Activated CD4-positive, alpha-beta T cell treated with anti-CD3 and anti-CD28 coated beads, Interleukin-2, amount 10 ng/mL, durations not matched to agents 24 days and 14 days (primary cell): ENCODE measurements around the gene NEB. TPM values are rescaled to one million over a fixed set of nuclear protein-coding genes. Genes with fewer than 3 reads are reported as not detected.
"Not testable (repeated sequence)": the region's sequence is repeated elsewhere in the genome, so short reads cannot be mapped to it uniquely, and the experiment has no call there.

ENCODE experiments used
- DNase-seq: peaks from one replicate; pipeline ENCODE4 v3.0.0; 2022
- H3K27ac Mint-ChIP-seq: one replicate; pipeline ENCODE4 v1.8.0; 2022; ENCODE audit warnings: mild to moderate bottlenecking, mixed read lengths
- H3K27me3 Mint-ChIP-seq: one replicate; pipeline ENCODE4 v1.8.0; 2022; ENCODE audit warnings: mixed read lengths
- H3K36me3 Mint-ChIP-seq: one replicate; pipeline ENCODE4 v1.8.0; 2022; ENCODE audit warnings: low read depth, mild to moderate bottlenecking, mixed read lengths
- H3K4me1 Mint-ChIP-seq: one replicate; pipeline ENCODE4 v1.8.0; 2021; ENCODE audit warnings: mixed read lengths
- H3K4me3 Mint-ChIP-seq: one replicate; pipeline ENCODE4 v1.8.0; 2022; ENCODE audit warnings: mild to moderate bottlenecking, moderate library complexity, mixed read lengths
- H3K9me3 Mint-ChIP-seq: one replicate; pipeline ENCODE4 v1.8.0; 2021; ENCODE audit warnings: mixed read lengths
- intact Hi-C: fragments of 100-400 bp; cut with micrococcal nuclease; formaldehyde crosslinking; loops from one replicate; pipeline ENCODE4 v1.15.1; 2023
- total RNA-seq: library from RNA; stranded (reverse); gene quantifications from 2 replicates; pipeline ENCODE4 v1.2.3, GENCODE V29; 2022

NEB gene
- total RNA-seq, 1 donor from 2014 or later, result 0.02 TPM

DNA sequence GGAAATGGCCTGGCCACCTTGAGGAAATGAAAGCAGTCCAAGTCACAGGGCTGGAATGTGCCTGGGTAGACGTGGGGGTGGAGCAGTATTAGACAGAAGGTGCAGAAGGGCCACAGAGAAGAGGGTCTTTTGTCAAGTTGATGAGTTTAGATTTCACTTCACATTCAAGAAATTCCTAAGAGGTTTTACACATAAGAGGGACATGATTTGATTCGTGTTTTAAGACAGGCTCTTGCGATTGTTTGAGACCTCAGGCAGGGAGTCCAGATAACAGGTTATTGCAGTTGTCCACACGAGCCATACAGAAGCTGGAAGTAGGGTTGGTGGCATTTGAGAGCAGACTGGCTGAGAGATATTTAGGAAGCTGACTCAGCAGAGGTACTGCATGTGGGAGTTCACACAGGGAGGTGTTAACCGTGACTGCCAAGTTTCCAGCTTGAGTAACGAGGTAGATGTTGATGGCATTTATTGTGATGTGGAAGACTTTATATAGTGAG, 64.6 kb downstream of the NEB start:
- H3K27me3 Mint-ChIP-seq, result no peaks in the 10 kb centered on the region
- H3K4me3 Mint-ChIP-seq, result no peak overlapping the region
- H3K27ac Mint-ChIP-seq, result no peak overlapping the region
- no peak for DNase-seq
- no peaks in the 10 kb centered on the region for H3K36me3 Mint-ChIP-seq
- H3K9me3 Mint-ChIP-seq, result no peaks in the 10 kb centered on the region
- intact Hi-C loops, result no loop called here
- H3K4me1 Mint-ChIP-seq, result peaks cover 10% of the 10 kb centered on the region

DNA sequence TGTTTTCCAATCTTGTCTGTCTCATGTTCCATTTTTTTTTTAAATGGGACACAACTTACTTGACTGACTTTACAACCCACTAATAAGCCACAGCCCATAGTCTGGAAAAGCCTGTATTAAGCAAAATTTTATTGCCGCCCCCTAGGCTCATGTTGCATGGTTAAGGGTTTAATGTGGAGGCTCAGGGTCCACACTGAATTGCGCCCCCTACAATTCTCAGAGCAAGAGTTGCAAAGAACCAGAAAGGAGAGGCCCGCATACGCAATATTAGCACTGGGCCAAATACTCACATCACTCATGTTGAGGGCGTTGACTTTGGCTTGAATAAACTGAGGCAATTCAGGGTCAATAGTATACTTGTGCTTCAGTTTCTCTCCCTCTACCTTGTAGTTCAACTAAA, 65.5 kb downstream of the NEB start:
- H3K27me3 Mint-ChIP-seq, result no peaks in the 10 kb centered on the region
- H3K36me3 Mint-ChIP-seq, result no peaks in the 10 kb centered on the region
- no peak for DNase-seq
- peaks cover 10% of the 10 kb centered on the region for H3K4me1 Mint-ChIP-seq
- no peak overlapping the region for H3K4me3 Mint-ChIP-seq
- no peaks in the 10 kb centered on the region for H3K9me3 Mint-ChIP-seq
- no peak overlapping the region for H3K27ac Mint-ChIP-seq
- intact Hi-C loops, result no loop called here

GRCh38 chr2:151665959-151666358, 68.3 kb downstream of the NEB start:
- intact Hi-C loops, result no loop called here
- Mint-ChIP-seq H3K27ac (no peak overlapping the region), H3K27me3 (peaks cover 2% of the 10 kb centered on the region), H3K9me3 (no peaks in the 10 kb centered on the region), H3K4me1 (peaks cover 10% of the 10 kb centered on the region), H3K36me3 (no peaks in the 10 kb centered on the region), H3K4me3 (no peak overlapping the region)
- no peak for DNase-seq

DNA sequence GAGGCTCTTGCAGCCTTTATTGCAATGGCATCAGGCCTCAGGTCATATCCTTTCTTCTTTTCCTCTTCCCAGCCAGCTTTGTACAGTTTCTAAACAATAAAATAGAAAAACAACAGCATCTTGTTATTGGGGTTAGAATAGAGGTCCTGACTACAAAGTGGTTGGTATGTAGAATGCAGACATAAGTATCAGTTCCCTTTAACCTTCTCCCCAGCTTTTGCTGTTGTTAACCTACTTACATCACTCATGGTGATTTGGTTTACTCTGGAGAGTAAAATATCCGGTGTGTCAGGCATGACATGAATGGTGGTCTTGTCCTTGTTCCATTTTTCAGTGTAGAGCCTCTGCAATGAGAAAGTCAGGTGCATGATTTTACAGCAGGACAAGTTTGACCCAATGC, 69.8 kb downstream of the NEB start:
- H3K36me3 Mint-ChIP-seq, result no peaks in the 10 kb centered on the region
- no peaks in the 10 kb centered on the region for H3K9me3 Mint-ChIP-seq
- H3K27ac Mint-ChIP-seq, result no peak overlapping the region
- no peak for DNase-seq
- no peak overlapping the region for H3K4me3 Mint-ChIP-seq
- intact Hi-C loops, result no loop called here
- peaks cover 3% of the 10 kb centered on the region for H3K4me1 Mint-ChIP-seq
- H3K27me3 Mint-ChIP-seq, result peaks cover 2% of the 10 kb centered on the region

DNA sequence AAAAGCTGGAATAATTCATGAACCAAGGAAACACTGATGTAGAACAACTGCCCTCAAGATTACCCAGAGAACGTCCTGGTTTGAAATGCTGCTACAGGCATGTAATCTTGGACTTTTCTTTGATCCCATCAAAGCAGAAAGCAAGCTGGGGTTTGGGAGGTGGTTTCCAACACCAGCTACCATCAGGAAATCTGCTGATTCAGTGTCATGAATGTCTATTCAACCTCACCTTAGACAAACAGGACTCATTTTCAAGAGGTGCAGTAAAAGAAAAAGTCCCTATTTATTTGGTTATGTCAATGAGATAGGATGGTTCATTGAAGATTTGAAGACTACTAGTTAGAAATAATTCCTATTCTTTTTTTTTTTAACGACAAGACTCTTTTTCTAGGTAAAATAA, 72.7 kb downstream of the NEB start:
- H3K9me3 Mint-ChIP-seq, result no peaks in the 10 kb centered on the region
- no peaks in the 10 kb centered on the region for H3K4me1 Mint-ChIP-seq
- intact Hi-C loops, result no loop called here
- H3K36me3 Mint-ChIP-seq, result no peaks in the 10 kb centered on the region
- peaks cover 6% of the 10 kb centered on the region for H3K27me3 Mint-ChIP-seq
- H3K4me3 Mint-ChIP-seq, result no peak overlapping the region
- DNase-seq, result no peak
- H3K27ac Mint-ChIP-seq, result no peak overlapping the region

DNA sequence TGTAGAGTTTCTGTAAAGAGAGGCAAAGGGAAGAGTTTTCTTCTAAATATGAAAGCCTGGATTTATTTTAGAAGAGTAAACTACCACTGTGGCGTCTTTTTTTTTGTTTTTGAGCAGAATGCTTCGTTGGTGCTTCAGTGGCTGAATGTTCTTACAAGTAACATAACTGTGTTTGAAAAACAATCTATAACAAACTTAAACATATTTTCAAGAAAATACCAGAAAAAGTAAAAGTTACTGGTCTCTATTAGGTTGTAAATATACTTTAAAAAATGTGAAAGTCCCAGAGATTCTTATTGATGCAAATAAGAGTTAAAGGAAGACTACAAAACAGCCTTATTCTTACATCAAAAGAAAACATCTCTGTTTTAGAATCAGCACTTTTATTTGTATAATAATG, 76.2 kb downstream of the NEB start:
- Mint-ChIP-seq H3K27me3 (peaks cover 7% of the 10 kb centered on the region), H3K27ac (no peak overlapping the region), H3K9me3 (no peaks in the 10 kb centered on the region), H3K4me3 (no peak overlapping the region), H3K4me1 (no peaks in the 10 kb centered on the region), H3K36me3 (no peaks in the 10 kb centered on the region)
- intact Hi-C loops, result no loop called here
- DNase-seq, result no peak

DNA sequence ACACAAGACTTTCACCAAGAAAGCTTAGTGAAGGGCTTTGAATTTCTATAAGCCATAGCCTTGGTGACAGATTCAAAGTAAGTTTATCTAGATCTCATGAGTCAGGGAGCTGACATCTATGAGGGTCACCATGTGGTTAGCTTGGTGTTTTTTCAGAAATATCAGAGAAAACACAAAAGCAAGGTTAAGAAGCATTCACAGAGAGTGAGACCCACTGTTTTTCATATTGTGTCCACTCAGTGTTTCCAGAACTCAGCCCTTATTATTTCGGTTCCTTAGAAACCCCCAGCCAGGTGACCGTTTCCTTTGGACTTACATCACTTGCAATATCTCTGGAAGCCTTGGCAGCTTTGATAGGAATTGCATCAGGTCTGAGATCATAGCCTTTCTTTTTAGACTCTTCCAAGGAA, 76.6 kb downstream of the NEB start:
- Mint-ChIP-seq H3K27ac (no peak overlapping the region), H3K27me3 (peaks cover 8% of the 10 kb centered on the region), H3K36me3 (no peaks in the 10 kb centered on the region), H3K9me3 (no peaks in the 10 kb centered on the region), H3K4me3 (no peak overlapping the region), H3K4me1 (no peaks in the 10 kb centered on the region)
- DNase-seq, result no peak
- intact Hi-C loops, result no loop called here

DNA sequence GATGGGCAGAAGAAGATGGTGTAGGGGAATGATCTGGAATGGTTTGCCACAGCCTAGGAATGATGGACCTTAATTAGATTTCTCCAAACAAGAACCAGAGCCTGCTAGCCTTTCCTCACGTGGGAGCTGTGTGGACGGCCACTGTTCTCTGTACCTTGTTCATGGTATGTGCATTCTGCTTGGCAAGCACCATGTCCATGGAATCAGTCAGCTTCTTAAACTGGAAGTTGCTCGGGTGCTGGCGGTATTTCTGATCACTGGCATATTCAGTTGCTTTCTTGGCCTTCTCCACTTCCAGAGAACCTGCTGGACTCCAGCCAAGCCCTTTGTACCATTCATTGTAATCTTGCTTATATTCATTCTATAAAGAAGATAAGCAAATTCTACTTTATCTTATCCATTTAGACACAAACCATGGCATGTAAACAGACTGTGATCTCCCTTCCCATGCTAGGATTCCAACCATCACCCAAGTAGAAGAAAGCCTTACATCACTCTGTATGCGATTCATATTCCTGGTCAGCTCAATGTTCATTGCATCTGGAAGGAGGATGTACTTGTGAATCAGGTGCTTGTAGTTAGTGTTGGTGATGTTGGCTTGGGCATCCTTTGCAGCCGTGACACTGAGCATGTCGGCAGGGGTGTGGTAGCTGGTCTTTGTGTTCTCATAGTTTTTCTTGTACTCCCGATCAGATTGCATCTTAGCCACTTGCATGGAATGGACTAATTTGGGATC, 78.4 kb downstream of the NEB start:
- Mint-ChIP-seq H3K4me3 (no peak overlapping the region), H3K36me3 (no peaks in the 10 kb centered on the region), H3K27me3 (peaks cover 12% of the 10 kb centered on the region), H3K27ac (no peak overlapping the region), H3K9me3 (no peaks in the 10 kb centered on the region), H3K4me1 (no peaks in the 10 kb centered on the region)
- no peak for DNase-seq
- intact Hi-C loops, result no loop called here

DNA sequence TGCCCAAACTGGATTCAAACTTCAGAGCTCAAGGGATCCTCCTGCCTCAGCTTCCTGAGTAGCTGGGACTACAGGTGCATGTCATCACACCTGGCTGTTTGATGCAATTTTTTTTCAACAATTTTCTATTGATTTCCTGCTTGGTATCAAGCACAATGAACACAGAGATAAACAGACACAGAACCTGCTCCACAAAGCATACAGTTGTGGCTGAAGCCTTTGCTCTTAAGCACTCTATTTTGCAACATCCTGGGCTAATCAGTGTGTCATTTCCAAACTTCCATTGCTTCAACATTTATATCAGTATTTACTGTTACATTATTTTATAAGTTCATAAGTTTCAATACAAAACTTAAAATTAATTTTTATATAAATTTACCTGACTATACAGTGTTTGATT, 79.4 kb downstream of the NEB start:
- DNase-seq, result no peak
- peaks cover 12% of the 10 kb centered on the region for H3K27me3 Mint-ChIP-seq
- no peaks in the 10 kb centered on the region for H3K4me1 Mint-ChIP-seq
- no peak overlapping the region for H3K27ac Mint-ChIP-seq
- intact Hi-C loops, result no loop called here
- H3K9me3 Mint-ChIP-seq, result no peaks in the 10 kb centered on the region
- H3K4me3 Mint-ChIP-seq, result no peak overlapping the region
- H3K36me3 Mint-ChIP-seq, result no peaks in the 10 kb centered on the region

- Mint-ChIP-seq H3K27ac (no peak overlapping the region), H3K9me3 (no peaks in the 10 kb centered on the region), H3K4me1 (no peaks in the 10 kb centered on the region), H3K36me3 (no peaks in the 10 kb centered on the region), H3K27me3 (peaks cover 12% of the 10 kb centered on the region), H3K4me3 (no peak overlapping the region)
- DNase-seq, result no peak
- intact Hi-C loops, result no loop called here
Observed at GRCh38 chr2:151654085-151654484, 80.2 kb downstream of the NEB start.

DNA sequence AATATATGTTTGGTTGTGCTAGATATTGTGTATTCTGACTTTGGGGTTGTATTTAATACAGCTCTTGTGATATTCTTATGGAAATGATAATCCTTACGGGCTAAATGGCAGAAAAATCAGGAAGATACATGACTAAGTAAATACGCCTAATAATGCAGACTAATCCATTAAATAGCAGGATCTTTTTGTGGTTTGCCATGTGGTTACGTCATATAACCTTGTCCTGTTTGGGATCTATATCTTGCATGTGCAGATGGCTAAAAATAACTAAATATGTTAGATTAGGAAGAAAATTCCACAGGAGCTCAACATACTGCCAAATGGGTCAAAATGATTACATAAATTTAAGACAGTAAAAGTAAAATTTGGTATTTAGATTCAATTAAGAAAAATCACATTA, 83.0 kb downstream of the NEB start:
- Mint-ChIP-seq H3K9me3 (no peaks in the 10 kb centered on the region), H3K27me3 (peaks cover 8% of the 10 kb centered on the region), H3K36me3 (no peaks in the 10 kb centered on the region), H3K4me3 (no peak overlapping the region), H3K27ac (no peak overlapping the region), H3K4me1 (no peaks in the 10 kb centered on the region)
- intact Hi-C loops, result no loop called here
- DNase-seq, result no peak

GRCh38 chr2:151650456-151650855, 83.8 kb downstream of the NEB start:
- no peak overlapping the region for H3K4me3 Mint-ChIP-seq
- DNase-seq, result no peak
- intact Hi-C loops, result no loop called here
- H3K27ac Mint-ChIP-seq, result no peak overlapping the region
- H3K27me3 Mint-ChIP-seq, result peaks cover 8% of the 10 kb centered on the region
- no peaks in the 10 kb centered on the region for H3K36me3 Mint-ChIP-seq
- no peaks in the 10 kb centered on the region for H3K4me1 Mint-ChIP-seq
- no peaks in the 10 kb centered on the region for H3K9me3 Mint-ChIP-seq

GRCh38 chr2:151649966-151650365, 84.3 kb downstream of the NEB start:
- H3K36me3 Mint-ChIP-seq, result no peaks in the 10 kb centered on the region
- peaks cover 8% of the 10 kb centered on the region for H3K27me3 Mint-ChIP-seq
- no peak overlapping the region for H3K27ac Mint-ChIP-seq
- no peak overlapping the region for H3K4me3 Mint-ChIP-seq
- no peaks in the 10 kb centered on the region for H3K4me1 Mint-ChIP-seq
- intact Hi-C loops, result no loop called here
- H3K9me3 Mint-ChIP-seq, result no peaks in the 10 kb centered on the region
- no peak for DNase-seq

- Mint-ChIP-seq H3K27ac (no peak overlapping the region), H3K4me1 (no peaks in the 10 kb centered on the region), H3K4me3 (no peak overlapping the region), H3K27me3 (peaks cover 8% of the 10 kb centered on the region), H3K9me3 (no peaks in the 10 kb centered on the region), H3K36me3 (no peaks in the 10 kb centered on the region)
- intact Hi-C loops, result no loop called here
- no peak for DNase-seq
Observed at GRCh38 chr2:151649400-151649799, 84.9 kb downstream of the NEB start.

DNA sequence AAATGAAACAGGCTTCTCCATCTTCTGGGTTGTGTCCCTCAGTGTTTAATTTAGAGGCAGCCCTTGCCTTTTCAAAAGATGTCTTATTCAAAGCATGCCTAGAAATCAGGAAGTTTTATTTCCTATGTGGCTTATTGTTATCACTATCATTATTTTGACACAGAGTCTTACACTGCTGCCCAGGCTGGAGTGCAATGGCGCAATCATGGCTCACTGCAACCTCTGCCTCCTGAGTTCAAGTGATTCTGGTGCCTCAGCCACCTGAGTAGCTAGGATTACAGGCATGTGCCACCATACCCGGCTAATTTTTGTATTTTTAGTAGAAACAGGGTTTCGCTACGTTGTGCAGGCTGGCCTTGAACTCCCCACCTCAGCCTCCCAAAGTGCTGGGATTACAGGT, 87.8 kb downstream of the NEB start:
- H3K4me1 Mint-ChIP-seq, H3K36me3 Mint-ChIP-seq, H3K9me3 Mint-ChIP-seq, DNase-seq, H3K27me3 Mint-ChIP-seq, H3K4me3 Mint-ChIP-seq, intact Hi-C loops, H3K27ac Mint-ChIP-seq: not testable (repeated sequence)
